Muscle of leg (tissue), 16 donors: Measurements from ENCODE around the gene REL. TPM values are rescaled to one million over a fixed set of nuclear protein-coding genes. Genes with fewer than 3 reads are reported as not detected.

Source experiments
- DNase-seq: peaks from one replicate; pipeline ENCODE4 v3.0.0; 2013
- H3K27ac ChIP-seq: one replicate; pipeline ENCODE4 v1.5.1; 2013; ENCODE audit warnings: mild to moderate bottlenecking, low read length, control low read depth
- H3K27me3 ChIP-seq: one replicate; pipeline ENCODE4 v1.6.1; 2013; ENCODE audit warnings: low read length; ENCODE audit not compliant: control insufficient read depth, insufficient read depth
- H3K36me3 ChIP-seq: one replicate; pipeline ENCODE4 v1.6.1; 2013; ENCODE audit warnings: low read length; ENCODE audit not compliant: control insufficient read depth, insufficient read depth
- H3K4me1 ChIP-seq: one replicate; pipeline ENCODE4 v1.6.1; 2013; ENCODE audit warnings: low read length; ENCODE audit not compliant: control insufficient read depth, insufficient read depth
- H3K4me3 ChIP-seq: one replicate; pipeline ENCODE4 v1.5.1; 2013; ENCODE audit warnings: low read length, control low read depth
- H3K9me3 ChIP-seq: replicated peaks from 2 replicates; pipeline ENCODE4 v1.6.1; 2013; ENCODE audit warnings: low read depth, low read length; ENCODE audit not compliant: control insufficient read depth
- WGBS: methylation state at CpG from one replicate; pipeline ENCODE4 v1.1.5; 2013; ENCODE audit warnings: missing lambda C conversion rate; ENCODE audit not compliant: insufficient coverage; 5-methylcytosine and 5-hydroxymethylcytosine counted together
- long read RNA-seq, 11 donors: transcript quantifications; one replicate each; lab custom pipeline, GENCODE V29; 2026
- polyA plus RNA-seq, 8 donors: library from polyadenylated mRNA; unstranded; fragments of 120-200 nt; gene quantifications; one replicate each; pipeline versions ENCODE4 v1.2.1 to v1.2.3, GENCODE V29; 2013; ENCODE audit warnings: inconsistent platforms in 1 of 8, low replicate concordance in 1 of 8; ENCODE audit not compliant: insufficient read length in 8 of 8, insufficient read depth in 1 of 8
- total RNA-seq: library from RNA; stranded (reverse); fragments of 120-200 nt; gene quantifications from one replicate; pipeline ENCODE4 v1.2.4, GENCODE V29; 2013

The REL gene
- total RNA-seq (6.7 TPM), polyA plus RNA-seq (1 to 10 TPM; 2.4 to 5.2 (median 4.2) TPM)
- long read RNA-seq, donor 1, full-length matches to known transcripts, result 2 of 2 reads
- long read RNA-seq, donor 1, partial matches to known transcripts, result 0 of 2 reads
- long read RNA-seq, donor 1, other reads (novel, unspliced or antisense), result 0 of 2 reads
- long read RNA-seq, donor 2, result 0 reads
- long read RNA-seq, donor 3, partial matches to known transcripts, result 0 of 1 reads
- long read RNA-seq, donor 3, other reads (novel, unspliced or antisense), result 0 of 1 reads
- long read RNA-seq, donor 4, result 0 reads
- long read RNA-seq, donor 5, partial matches to known transcripts, result 0 of 1 reads
- long read RNA-seq, donor 5, other reads (novel, unspliced or antisense), result 0 of 1 reads
- long read RNA-seq, donor 6, partial matches to known transcripts, result 0 of 1 reads
- long read RNA-seq, donor 6, other reads (novel, unspliced or antisense), result 0 of 1 reads
- long read RNA-seq, donor 7, result 0 reads
- long read RNA-seq, donor 8, result 0 reads
- long read RNA-seq, donor 9, result 0 reads
- long read RNA-seq, donor 10, result 0 reads
- long read RNA-seq, donor 11, partial matches to known transcripts, result 0 of 1 reads
- long read RNA-seq, donor 11, other reads (novel, unspliced or antisense), result 0 of 1 reads

DNA sequence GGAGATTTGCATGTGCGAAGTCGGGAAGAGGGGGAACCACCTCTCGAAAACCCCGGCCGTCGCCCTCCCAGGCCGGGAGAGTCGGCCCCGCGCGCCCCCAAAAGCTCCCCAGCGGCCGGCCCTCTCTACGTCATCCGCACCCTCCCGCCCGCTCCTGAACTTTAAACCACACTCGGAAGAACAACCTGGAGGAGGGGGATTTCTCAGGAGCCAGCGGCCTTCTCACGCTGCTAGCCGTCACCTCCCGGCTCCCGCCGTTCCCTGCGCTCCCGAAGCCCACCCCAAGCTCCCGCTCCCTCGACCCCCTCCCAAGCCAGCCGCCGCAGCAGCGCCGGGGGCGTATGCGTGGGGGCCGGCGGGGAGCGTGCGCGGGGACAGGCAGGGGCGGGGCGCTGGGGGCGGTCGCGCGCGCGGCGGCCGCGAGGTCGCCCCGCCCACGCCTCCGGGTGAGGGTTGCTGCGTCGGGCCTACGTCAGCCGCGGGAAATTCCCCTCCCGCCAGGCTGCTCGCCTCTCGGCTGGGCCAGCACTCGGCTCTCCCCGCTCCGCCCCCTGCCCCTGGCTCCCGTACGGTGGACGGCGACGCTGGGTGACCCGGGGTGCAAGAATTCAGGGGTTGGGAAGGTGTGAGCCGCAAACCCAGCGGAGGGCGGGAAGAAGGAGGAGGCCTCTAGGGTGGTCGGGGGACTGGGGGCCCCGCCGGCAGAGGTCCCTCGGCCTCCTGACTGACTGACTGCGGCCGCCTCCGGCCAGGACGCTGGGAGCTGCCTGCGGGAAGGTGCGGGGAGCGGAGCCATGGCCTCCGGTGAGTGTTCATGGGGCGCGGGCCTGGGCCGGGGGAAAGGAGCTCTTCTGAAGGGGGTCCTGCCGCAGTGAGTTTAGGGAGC lies at the start of gene REL:
Gene REL (plus strand): TSS at position 528 of the 886 bp plus-strand sequence. CDS start 267 bp downstream, at position 795.
- Histone ChIP-seq H3K4me3 (peak within 1 kb of the TSS; percentile 71), H3K27ac (peak within 1 kb of the TSS; percentile 99), H3K27me3 (no peaks in the 10 kb centered on the region), H3K36me3 (no peaks in the 10 kb centered on the region), H3K4me1 (peaks cover 7% of the 10 kb centered on the region), H3K9me3 (no peaks in the 10 kb centered on the region)
- DNase-seq, result peak; percentile 97
- under 1% methylated on average over 71 of the region's 90 CpGs for WGBS

DNA sequence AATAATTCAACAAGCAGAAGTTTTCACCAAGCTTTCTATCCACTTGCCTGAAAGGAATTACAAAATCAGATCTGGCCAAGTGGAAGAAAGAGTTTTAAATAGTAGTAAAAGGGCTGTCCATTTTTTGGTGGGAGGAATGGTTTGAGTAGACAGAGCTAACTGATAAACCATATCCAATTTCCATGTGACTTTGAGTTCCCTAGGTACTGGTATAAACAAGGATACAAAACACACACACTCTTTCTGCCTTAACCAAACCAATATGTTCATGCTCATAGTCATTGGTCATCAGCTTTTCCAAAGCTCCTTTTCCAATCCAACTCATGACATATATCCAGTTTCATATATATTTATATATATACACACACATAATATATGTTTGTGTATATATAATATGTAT lies 49.5 kb upstream of the REL start:
- DNase-seq, result no peak
- Histone ChIP-seq H3K27me3 (no peaks in the 10 kb centered on the region), H3K4me3 (no peak overlapping the region), H3K9me3 (no peaks in the 10 kb centered on the region), H3K27ac (no peak overlapping the region), H3K4me1 (no peaks in the 10 kb centered on the region), H3K36me3 (no peaks in the 10 kb centered on the region)

DNA sequence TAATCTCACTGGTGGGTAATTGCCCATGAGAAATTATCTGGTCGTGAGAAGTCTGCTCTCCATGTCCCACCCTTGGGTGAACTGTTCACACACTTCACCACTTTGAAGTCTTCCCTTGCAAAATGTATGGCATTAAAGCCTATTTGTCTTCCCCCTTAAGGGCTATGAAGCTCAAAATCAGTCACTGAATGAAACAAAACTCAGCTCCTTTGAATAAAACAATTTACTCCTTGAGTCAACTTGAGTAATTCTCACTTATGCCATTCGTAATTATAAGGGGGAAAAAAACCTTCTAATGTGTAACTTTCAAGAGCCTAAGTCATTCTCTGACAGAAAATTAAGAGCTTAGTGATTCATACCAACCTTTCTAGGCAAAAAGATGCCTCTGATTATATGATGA lies 48.8 kb upstream of the REL start:
- H3K4me3 ChIP-seq, result no peak overlapping the region
- no peaks in the 10 kb centered on the region for H3K36me3 ChIP-seq
- DNase-seq, result no peak
- H3K4me1 ChIP-seq, result no peaks in the 10 kb centered on the region
- WGBS, result 25% methylated on average over 1 of the region's 2 CpGs
- no peaks in the 10 kb centered on the region for H3K9me3 ChIP-seq
- H3K27ac ChIP-seq, result no peak overlapping the region
- no peaks in the 10 kb centered on the region for H3K27me3 ChIP-seq

DNA sequence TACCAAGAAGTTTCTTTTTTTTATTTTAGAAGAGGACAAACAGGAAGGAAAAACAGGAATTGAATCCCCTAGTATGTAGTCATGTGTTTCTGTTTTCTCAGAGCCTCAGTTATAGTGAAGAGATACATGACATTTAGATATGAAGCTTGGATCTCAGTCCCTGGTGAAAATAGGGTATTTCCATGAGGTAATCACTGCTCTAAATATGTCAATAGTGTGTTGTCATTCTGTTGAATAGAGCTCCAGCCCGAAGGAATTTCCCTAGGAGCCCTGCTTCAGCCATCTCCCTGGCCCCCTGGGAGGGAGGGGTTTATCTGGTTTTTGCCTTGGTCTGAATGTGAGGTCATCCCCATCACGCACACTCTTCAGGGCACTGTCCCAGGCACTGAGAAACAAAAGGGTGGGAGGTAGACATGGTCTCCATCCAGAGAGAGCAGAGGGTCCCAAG lies 47.1 kb upstream of the REL start:
- H3K4me1 ChIP-seq, result no peaks in the 10 kb centered on the region
- 20% methylated on average over 1 of the region's 2 CpGs for WGBS
- no peak overlapping the region for H3K27ac ChIP-seq
- H3K9me3 ChIP-seq, result no peaks in the 10 kb centered on the region
- H3K36me3 ChIP-seq, result no peaks in the 10 kb centered on the region
- DNase-seq, result peak; percentile 32
- no peaks in the 10 kb centered on the region for H3K27me3 ChIP-seq
- no peak overlapping the region for H3K4me3 ChIP-seq

DNA sequence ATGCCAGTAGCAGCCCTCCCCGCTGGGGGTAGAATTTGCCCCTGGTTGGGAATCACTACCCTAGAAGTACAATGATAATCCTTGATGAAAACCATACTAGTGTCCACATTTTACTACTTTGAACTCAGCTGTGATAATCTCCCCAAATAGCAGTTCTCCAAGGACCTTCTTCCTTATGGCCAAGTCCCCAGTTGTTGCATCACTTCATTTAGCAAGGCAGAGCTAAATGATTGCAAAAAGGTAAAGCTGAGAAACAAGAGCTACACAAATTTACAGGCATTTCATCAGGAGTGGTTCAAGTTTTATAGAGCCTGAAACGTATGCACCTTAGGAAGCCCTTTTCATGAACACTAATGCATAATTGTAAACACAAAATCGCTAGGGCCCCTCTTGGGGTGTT lies 44.9 kb upstream of the REL start:
- no peaks in the 10 kb centered on the region for H3K36me3 ChIP-seq
- no CpG with 5 or more reads among the region's 3 CpGs for WGBS
- DNase-seq, result no peak
- no peaks in the 10 kb centered on the region for H3K4me1 ChIP-seq
- H3K27me3 ChIP-seq, result no peaks in the 10 kb centered on the region
- H3K4me3 ChIP-seq, result no peak overlapping the region
- H3K27ac ChIP-seq, result no peak overlapping the region
- no peaks in the 10 kb centered on the region for H3K9me3 ChIP-seq

DNA sequence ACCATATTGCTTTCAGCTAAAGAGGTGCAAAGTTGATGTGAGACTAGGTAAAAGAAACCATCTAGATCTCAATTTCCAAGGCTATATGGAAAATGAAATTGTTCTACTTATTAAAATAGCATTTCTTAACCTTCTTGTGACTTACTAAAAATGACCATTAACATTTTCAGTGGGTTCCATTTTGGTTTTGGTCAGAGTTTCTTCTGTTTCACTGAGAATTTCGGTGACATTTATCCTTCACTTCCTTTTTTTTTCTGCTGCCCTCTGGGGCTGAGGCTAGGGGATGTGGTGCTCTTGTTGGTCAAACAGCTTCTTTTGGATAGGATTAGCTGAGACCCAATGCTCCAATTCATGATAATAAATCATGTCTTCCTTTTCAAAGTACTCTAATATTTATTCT lies 44.3 kb upstream of the REL start:
- Histone ChIP-seq H3K27ac (no peak overlapping the region), H3K9me3 (no peaks in the 10 kb centered on the region), H3K36me3 (no peaks in the 10 kb centered on the region), H3K4me3 (no peak overlapping the region), H3K4me1 (no peaks in the 10 kb centered on the region), H3K27me3 (no peaks in the 10 kb centered on the region)
- no CpG with 5 or more reads among the region's 1 CpG for WGBS
- DNase-seq, result no peak

DNA sequence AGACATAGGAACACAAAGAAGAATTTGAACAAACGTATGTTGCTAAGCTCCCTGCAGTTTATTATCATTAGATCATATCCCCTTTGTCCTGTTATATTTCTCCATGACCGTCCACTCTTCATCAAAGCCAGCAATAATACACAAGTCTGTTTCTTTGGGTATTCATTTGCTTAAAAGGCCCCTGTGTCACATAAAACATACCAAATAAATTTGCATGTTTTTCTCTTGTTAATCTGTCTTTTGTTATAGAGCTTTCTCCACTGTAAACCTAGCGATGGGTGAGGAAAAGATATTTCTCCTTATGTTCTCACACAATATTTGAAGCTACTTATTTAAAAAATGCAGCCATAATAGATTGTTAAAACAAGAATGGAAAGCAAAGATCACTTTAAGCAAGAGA lies 42.9 kb upstream of the REL start:
- Histone ChIP-seq H3K36me3 (no peaks in the 10 kb centered on the region), H3K27ac (no peak overlapping the region), H3K27me3 (no peaks in the 10 kb centered on the region), H3K4me3 (no peak overlapping the region), H3K9me3 (no peaks in the 10 kb centered on the region), H3K4me1 (no peaks in the 10 kb centered on the region)
- no CpG with 5 or more reads among the region's 3 CpGs for WGBS
- no peak for DNase-seq

DNA sequence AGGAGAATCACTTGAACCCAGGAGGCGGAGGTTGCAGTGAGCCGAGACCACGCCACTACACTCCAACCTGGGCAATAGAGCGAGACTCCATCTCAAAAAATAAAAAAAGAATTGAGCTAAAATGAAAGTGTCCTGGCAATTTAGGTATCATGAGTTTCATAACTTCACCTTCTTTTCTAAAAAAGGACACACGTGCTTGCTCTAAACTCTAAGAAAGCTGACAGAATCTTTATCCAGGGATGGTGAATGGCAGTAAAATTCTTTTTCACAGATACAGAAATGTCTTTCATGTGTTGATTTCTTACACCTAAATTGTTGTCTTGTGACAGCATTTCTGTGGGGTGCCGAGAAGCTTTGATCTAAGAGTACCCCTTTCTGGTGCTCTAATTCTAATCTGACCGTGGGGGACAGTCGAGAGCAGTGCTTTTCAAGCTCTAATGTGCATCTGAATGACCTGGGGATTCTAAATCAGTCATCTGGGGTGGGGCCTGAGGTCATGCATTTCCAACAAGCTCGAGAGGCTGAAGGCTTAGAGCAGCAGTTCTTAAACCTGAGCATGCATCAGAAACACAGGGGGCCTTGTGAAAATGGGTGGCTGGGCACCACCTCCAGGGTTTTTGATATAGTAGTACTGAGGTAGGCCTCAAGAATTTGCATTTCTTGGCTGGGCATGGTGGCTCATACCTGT lies 42.1 kb upstream of the REL start:
- Histone ChIP-seq H3K4me1 (no peaks in the 10 kb centered on the region), H3K9me3 (no peaks in the 10 kb centered on the region), H3K4me3 (no peak overlapping the region), H3K27me3 (no peaks in the 10 kb centered on the region), H3K27ac (no peak overlapping the region), H3K36me3 (no peaks in the 10 kb centered on the region)
- WGBS, result 46% methylated on average over 4 of the region's 9 CpGs
- DNase-seq, result no peak

DNA sequence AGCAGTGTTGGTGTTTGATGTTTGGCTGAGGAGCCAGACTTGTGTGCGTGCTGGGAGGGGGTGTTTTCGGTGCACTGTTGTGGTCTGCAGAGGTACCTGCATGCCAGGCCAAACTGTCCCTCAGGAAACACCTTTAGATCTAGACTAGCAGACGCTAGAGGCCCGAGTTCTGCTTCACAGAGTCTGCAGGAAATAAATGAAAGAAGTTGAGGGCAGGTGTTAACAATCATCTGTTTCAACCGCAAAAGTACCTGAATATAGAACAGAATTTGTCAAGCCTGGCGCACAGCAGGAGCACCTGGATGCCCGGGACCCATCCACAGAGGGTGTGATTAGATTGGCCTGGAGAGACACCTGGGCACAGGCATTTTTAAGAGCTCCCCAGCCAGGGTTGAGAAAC lies 40.5 kb upstream of the REL start:
- Histone ChIP-seq H3K9me3 (no peaks in the 10 kb centered on the region), H3K27ac (no peak overlapping the region), H3K36me3 (no peaks in the 10 kb centered on the region), H3K27me3 (no peaks in the 10 kb centered on the region), H3K4me1 (no peaks in the 10 kb centered on the region), H3K4me3 (no peak overlapping the region)
- no peak for DNase-seq
- WGBS, result 70% methylated on average over 3 of the region's 7 CpGs
